ENCODE results near the gene UHRF1.
A peak's percentile ranks its signal among the peaks of the same experiment; 100 is the strongest.
"Not testable (repeated sequence)": the region's sequence is repeated elsewhere in the genome, so short reads cannot be mapped to it uniquely, and the experiment has no call there.

Gene UHRF1

DNA sequence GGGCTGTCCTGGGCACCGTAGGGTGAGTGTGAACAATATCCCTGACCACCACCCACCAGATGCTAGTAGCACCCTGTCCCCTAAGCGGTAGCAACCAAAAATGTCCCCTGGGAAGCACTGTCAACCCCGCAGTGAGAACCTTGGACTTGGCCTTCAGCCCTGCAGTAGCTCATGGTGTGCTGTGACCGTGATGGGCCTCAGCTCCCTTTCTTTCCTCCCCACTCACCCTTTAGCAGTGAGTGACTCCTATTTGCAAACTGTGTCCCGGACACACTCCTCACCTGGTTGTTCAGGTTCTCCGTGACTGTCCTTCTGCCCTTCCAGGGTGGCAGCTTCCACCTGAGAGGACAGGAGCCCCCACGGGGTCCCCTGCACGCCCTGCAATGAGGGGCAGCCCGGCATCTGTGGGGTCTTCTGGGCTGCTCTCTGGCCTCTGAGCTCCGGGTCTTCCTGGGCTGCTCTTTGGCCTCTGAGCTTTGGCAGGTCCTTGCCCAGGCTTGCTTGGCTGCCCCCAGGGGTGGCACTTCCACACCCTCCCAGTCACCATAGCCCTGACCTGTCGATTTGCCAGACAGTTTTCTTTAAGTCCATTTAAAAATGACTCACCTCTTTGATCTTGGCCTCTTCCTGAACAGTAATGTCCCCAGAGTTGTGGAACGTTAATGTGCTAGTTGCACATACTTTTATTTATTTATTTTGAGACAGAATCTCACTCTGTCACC, 63.4 kb downstream of the UHRF1 start:
- DNase-seq, result no peak

- no peak for DNase-seq
These were observed 65.7 kb downstream of the UHRF1 start for GRCh38 chr19:4974880-4975469.

DNA sequence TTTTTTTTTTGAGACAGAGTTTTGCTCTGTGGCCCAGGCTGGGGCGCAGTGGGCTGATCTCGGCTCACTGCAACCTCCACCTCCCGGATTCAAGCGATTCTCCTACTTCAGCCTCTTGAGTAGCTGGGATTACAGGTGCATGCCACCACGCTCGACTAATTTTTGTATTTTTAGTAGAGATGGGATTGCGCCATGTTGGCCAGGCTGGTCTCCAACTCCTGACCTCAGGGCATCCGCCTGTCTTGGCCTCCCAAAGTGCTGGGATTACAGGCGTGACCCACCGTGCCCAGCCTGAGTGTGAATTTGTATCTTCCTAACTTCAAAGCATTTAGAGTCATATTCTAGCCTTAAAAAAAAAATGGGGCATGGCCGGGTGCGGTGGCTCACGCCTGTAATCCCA, 66.3 kb downstream of the UHRF1 start:
- not testable (repeated sequence) for DNase-seq

GRCh38 chr19:4976401-4977298, 67.3 kb downstream of the UHRF1 start:
- no peak for DNase-seq

- DNase-seq, result peak; percentile 58
These were observed 68.2 kb downstream of the UHRF1 start for GRCh38 chr19:4977299-4978174.

DNA sequence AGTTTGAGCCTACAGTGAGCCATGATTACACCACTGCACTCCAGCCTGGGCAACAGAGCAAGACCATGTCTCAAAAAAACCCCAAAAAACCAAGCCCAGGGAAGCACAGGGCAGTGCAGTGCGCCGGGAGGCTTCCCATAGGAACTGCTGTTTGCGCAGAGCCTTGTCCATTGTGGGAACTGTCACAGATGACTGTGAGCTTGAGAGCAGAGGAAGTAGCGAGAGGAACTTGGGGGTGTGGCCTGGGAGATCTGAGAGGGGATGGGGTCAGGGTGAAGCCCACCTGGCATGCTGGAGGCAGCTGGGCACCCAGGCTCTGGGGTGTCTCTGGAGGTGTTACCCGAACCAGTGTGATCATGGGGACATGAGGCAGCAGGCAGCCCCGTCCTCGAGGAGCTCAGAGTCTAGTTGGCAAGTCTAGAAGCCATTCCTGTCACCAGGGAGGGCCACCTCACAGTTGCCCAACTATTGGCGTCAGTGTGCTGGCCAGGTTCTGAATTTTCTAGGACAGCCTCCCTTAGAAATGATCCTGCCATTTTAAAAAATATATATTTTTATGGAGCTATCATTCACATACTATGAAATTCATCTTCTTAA, 70.0 kb downstream of the UHRF1 start:
- DNase-seq, result no peak

GRCh38 chr19:4980067-4980466, 70.8 kb downstream of the UHRF1 start:
- DNase-seq, result no peak

GRCh38 chr19:4980838-4981680, 71.8 kb downstream of the UHRF1 start:
- no peak for DNase-seq

DNA sequence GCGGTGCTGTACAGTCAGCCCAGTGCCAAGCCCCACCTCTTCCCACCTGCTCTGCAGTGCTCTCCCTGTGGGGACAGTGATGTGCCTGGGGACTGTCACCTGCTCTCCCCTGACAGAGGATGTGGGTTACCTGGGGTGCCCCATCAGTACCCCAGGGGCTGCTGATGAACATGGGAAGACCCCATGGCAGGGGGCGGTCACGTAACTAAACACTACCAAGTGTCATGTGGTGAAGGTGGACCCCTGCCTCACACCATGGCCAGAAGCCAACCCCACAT, 72.3 kb downstream of the UHRF1 start:
- peak; percentile 72 for DNase-seq

GRCh38 chr19:4983346-4984105, 74.2 kb downstream of the UHRF1 start:
- no peak for DNase-seq

DNA sequence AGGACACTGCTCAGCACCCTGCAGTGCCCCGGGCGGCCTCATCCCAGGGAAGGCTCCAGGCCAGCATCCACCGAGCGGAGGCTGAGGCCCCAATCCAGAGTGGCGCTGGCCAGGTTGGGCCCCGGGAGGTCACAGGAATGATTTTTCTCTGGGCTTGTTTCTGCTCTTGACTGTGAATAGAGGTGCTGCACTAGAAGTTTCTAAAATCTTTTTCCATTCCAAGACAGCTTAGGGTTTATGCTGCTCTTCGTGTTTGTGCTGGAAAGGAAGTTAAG, 74.7 kb downstream of the UHRF1 start:
- DNase-seq, result no peak

DNA sequence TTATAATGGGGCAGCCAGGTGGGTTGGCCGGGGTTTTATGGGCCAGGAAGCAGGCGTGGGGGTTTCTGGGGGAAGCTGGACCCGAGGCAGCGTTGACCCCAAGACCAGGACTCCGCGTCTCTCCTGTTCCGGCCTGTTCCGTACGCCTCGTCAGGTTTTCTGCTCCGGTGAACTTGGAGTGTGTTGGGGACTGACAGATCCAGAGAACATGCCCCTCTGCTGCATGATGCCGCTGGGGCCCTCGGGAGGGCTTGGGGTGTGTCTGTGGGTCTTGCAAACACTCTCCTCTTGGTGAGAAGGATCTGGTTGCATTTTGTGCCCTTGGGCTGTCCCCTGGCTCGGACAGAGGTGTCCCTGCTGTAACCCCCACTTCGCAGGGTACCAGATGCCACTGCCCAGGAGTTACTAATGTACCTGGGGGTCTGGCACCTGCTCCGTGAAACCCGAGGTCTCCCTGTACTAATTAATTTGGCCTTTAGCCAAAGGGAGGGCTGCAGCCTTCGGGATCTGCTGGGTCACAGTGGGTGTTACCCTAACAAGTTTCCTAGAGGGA, 75.2 kb downstream of the UHRF1 start:
- DNase-seq, result peak; percentile 61

DNA sequence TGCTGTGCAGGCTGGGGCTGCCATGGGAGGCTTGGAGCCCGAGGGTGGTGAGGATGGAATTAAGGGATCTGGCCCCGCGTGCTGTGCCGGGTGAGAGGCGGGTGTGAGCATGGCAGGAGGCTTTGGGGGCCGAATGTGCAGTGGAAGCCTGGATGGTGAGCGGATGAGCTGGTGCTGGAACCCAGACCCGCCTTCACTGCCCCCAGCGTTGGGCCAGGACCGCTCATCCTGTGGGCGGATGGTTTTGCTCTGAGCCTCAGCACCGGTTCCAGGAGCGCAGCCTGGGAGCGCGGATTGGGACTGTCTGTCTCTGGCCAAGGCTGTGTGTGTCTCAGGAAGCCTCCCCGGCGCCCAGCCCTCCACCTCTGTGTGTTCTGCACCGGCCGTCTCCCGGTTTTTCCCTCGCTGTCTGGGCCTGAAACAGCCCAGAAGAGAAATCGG, 76.3 kb downstream of the UHRF1 start:
- no peak for DNase-seq

GRCh38 chr19:4986056-4986455, 76.8 kb downstream of the UHRF1 start:
- no peak for DNase-seq

DNA sequence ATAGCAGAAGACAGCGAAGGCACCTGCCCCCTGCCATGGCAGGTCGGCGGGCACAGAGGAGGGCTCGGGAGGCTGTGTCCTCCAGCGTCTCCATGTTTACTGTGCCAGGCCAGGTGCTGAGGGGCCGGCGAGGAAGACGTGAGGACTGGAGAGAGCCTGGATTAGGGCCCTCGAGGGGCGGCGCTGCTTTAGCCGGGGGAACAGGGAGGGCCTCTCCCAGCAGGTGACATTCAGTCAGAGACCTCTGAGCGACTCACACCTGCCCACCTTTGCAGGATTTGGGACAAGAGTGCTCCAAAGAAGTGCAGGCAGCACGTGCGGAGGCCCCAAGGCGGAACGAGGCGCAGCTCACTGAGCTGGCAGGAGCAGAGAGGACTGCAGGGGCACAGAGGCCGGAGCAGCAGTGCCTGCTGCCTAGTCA, 77.2 kb downstream of the UHRF1 start:
- no peak for DNase-seq

- no peak for DNase-seq
These were observed 78.0 kb downstream of the UHRF1 start for GRCh38 chr19:4987256-4987655.

DNA sequence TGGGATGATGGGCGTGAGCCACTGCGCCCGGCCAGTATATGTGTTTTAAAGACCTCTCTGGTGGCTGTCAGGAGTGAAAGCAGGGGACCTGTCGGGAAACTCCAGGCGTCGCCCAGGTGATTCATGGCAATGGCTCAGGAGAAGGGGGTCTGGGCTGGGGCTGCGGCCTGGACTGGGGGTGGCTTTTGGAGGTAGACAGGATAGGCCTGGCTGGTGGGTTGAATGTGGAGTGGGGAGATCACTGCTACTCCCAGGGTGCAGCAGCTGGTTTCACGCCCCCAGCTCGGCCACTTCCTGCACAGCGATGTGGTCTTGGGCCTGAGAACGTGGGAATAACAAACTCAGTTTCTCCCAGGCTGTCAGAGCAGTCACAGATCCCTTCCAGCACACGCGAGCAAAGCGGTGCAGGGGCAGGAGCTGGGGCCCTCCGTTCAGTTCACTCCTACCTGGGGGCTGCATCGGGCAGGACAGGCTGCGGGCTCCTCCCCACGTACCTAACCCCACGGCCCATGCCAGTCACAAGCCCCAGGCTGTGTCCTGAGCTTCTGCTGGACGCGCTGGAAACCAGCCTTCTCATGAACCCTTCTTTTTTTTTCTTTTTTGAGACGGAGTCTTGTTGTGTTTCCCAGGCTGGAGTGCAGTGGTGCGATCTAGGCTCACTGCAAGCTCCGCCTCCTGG, 78.5 kb downstream of the UHRF1 start:
- no peak for DNase-seq

- no peak for DNase-seq
These were observed 79.5 kb downstream of the UHRF1 start for GRCh38 chr19:4988770-4989251.

GRCh38 chr19:4990306-4990705, 81.0 kb downstream of the UHRF1 start:
- DNase-seq, result no peak

GRCh38 chr19:4991538-4991937, 82.2 kb downstream of the UHRF1 start:
- no peak for DNase-seq
